ENCODE data around the gene SUPT6H.
"Not testable (repeated sequence)": the region's sequence is repeated elsewhere in the genome, so short reads cannot be mapped to it uniquely, and the experiment has no call there.

The SUPT6H gene

GRCh38 chr17:28646039-28646754 is 15.8 kb upstream of the SUPT6H start:
- peak in 2 of 51 donors; percentile 3 to 18 for DNase-seq

- no peak for DNase-seq
Measured at GRCh38 chr17:28648698-28649097, 13.3 kb upstream of the SUPT6H start.

- DNase-seq = no peak
Measured at GRCh38 chr17:28655160-28655559, 6.8 kb upstream of the SUPT6H start.

- no peak for DNase-seq
Measured at GRCh38 chr17:28657756-28658155, 4.2 kb upstream of the SUPT6H start.

GRCh38 chr17:28658342-28658741 is 3.7 kb upstream of the SUPT6H start:
- DNase-seq = not testable (repeated sequence)

GRCh38 chr17:28658766-28659496 is 3.1 kb upstream of the SUPT6H start:
- not testable (repeated sequence) for DNase-seq

GRCh38 chr17:28659497-28659881 is 2.5 kb upstream of the SUPT6H start:
- not testable (repeated sequence) for DNase-seq

- no peak for DNase-seq
Measured at GRCh38 chr17:28662527-28662829, 473 bp downstream of the SUPT6H start.

- DNase-seq = no peak
Measured at GRCh38 chr17:28663723-28664122, 1.7 kb downstream of the SUPT6H start.

GRCh38 chr17:28665994-28666393 is 4.0 kb downstream of the SUPT6H start:
- no peak for DNase-seq

GRCh38 chr17:28667870-28668269 is 5.9 kb downstream of the SUPT6H start:
- DNase-seq = no peak

GRCh38 chr17:28669918-28670317 is 7.9 kb downstream of the SUPT6H start:
- DNase-seq = no peak

GRCh38 chr17:28675490-28675889 is 13.5 kb downstream of the SUPT6H start:
- no peak for DNase-seq

- DNase-seq = no peak
Measured at GRCh38 chr17:28675980-28676379, 14.0 kb downstream of the SUPT6H start.

- DNase-seq = no peak
Measured at GRCh38 chr17:28682655-28683054, 20.6 kb downstream of the SUPT6H start.

GRCh38 chr17:28684963-28685362 is 23.0 kb downstream of the SUPT6H start:
- peak in 41 of 51 donors; percentile 9 to 92 (median 64) for DNase-seq

GRCh38 chr17:28685366-28685765 is 23.4 kb downstream of the SUPT6H start:
- DNase-seq = no peak

GRCh38 chr17:28686296-28686695 is 24.3 kb downstream of the SUPT6H start:
- no peak for DNase-seq

- DNase-seq = no peak
Measured at GRCh38 chr17:28688481-28688880, 26.5 kb downstream of the SUPT6H start.

GRCh38 chr17:28689011-28689410 is 27.0 kb downstream of the SUPT6H start:
- DNase-seq = no peak

- peak in 15 of 51 donors; percentile 10 to 47 (median 31) for DNase-seq
Measured at GRCh38 chr17:28693869-28694268, 31.9 kb downstream of the SUPT6H start.

- DNase-seq = no peak
Measured at GRCh38 chr17:28698253-28698941, 36.4 kb downstream of the SUPT6H start.

- no peak for DNase-seq
Measured at GRCh38 chr17:28700278-28700677, 38.3 kb downstream of the SUPT6H start.

All from hypothalamus (tissue), 51 donors.